K562 (cell line): Measurements from ENCODE around the gene CCDC88A. TPM values are rescaled to one million over a fixed set of nuclear protein-coding genes. Genes with fewer than 3 reads are reported as not detected.

ENCODE experiments used
- BHLHE40 ChIP-seq: IDR thresholded peaks from 2 replicates; pipeline ENCODE4 v1.6.1; 2011; ENCODE audit warnings: low read length, improper control_type of control experiment
- CC2D1A ChIP-seq: fragments of 450-650 bp; IDR thresholded peaks from 2 replicates; pipeline ENCODE4 v1.6.1; 2017; ENCODE audit warnings: mild to moderate bottlenecking
- CTCF ChIP-seq, 3 experiments: IDR thresholded peaks in 2 of 3; conservative IDR thresholded peaks in 1 of 3; 2 replicates each; pipeline ENCODE4 v1.5.1; 2011 to 2012; ENCODE audit warnings: low read length in 3 of 3, mild to moderate bottlenecking in 3 of 3, control low read depth in 2 of 3, improper control_type of control experiment in 1 of 3, inconsistent platforms in 1 of 3, low read depth in 1 of 3, mixed read lengths in 1 of 3, moderate library complexity in 1 of 3; ENCODE audit not compliant: insufficient read depth in 2 of 3
- ELF1 ChIP-seq: fragments of 200-800 bp; sonication (Bioruptor generic); IDR thresholded peaks from 2 replicates; pipeline ENCODE4 v1.6.1; 2016; ENCODE audit warnings: missing genetic modification characterization, missing compliant biosample characterization
- HLTF ChIP-seq: fragments of 450-650 bp; IDR thresholded peaks from 2 replicates; pipeline ENCODE4 v1.6.1; 2016
- MBD2 ChIP-seq: sonication (generic); IDR thresholded peaks from 2 replicates; pipeline ENCODE4 v1.6.1; 2016; ENCODE audit warnings: low read depth, borderline replicate concordance
- NCOA4 ChIP-seq: fragments of 450-650 bp; IDR thresholded peaks from 2 replicates; pipeline ENCODE4 v1.6.1; 2018; ENCODE audit warnings: mild to moderate bottlenecking; ENCODE audit not compliant: partially characterized antibody
- PML ChIP-seq: IDR thresholded peaks from 2 replicates; pipeline ENCODE4 v1.6.1; 2012; ENCODE audit warnings: low read length, inconsistent platforms
- PREB ChIP-seq: sonication (generic); formaldehyde crosslinking; IDR thresholded peaks from 2 replicates; pipeline ENCODE4 v1.8.1; 2023; ENCODE audit warnings: mild to moderate bottlenecking, missing genetic modification reagents
- RBBP5 ChIP-seq: fragments of 200-600 bp; sonication (generic); IDR thresholded peaks from 2 replicates; pipeline ENCODE4 v1.6.1; 2012; ENCODE audit warnings: borderline replicate concordance, mild to moderate bottlenecking, low read length, control low read depth, inconsistent platforms; ENCODE audit not compliant: insufficient read depth, poor library complexity, severe bottlenecking
- TAF9B ChIP-seq: fragments of 450-650 bp; IDR thresholded peaks from 2 replicates; pipeline ENCODE4 v1.6.1; 2018; ENCODE audit warnings: mild to moderate bottlenecking; ENCODE audit not compliant: partially characterized antibody
- TBL1XR1 ChIP-seq, 2 experiments: IDR thresholded peaks; 2 replicates each; pipeline ENCODE4 v1.6.1; 2012; ENCODE audit warnings: improper control_type of control experiment in 2 of 2, low read length in 2 of 2, mild to moderate bottlenecking in 1 of 2
- THAP12 ChIP-seq: fragments of 250-450 bp; sonication (Bioruptor Pico); IDR thresholded peaks from 2 replicates; pipeline ENCODE4 v1.9.0; 2021; ENCODE audit warnings: mild to moderate bottlenecking, inconsistent platforms
- VEZF1 ChIP-seq: fragments of 200-800 bp; sonication (Bioruptor generic); IDR thresholded peaks from 2 replicates; pipeline ENCODE4 v1.6.1; 2017; ENCODE audit warnings: missing genetic modification characterization, missing compliant biosample characterization
- ZBED1 ChIP-seq: IDR thresholded peaks from 2 replicates; pipeline ENCODE4 v1.6.1; 2014
- ZNF282 ChIP-seq: sonication (generic); formaldehyde crosslinking; IDR thresholded peaks from 2 replicates; pipeline ENCODE4 v1.8.1; 2023; ENCODE audit warnings: missing genetic modification reagents
- ZNF778 ChIP-seq: fragments of 450-650 bp; formaldehyde crosslinking; IDR thresholded peaks from 2 replicates; pipeline ENCODE4 v1.4.0; 2020; ENCODE audit warnings: mild to moderate bottlenecking, moderate library complexity
- polyA plus RNA-seq, 8 experiments: library from polyadenylated mRNA; depleted of rRNA in 4 of 8; stranded (reverse) in 5 of 8; unstranded in 3 of 8; fragments of >200 nt; fragmentation: Nextera tagmentation in 2 of 8; fragmentation: Illumina TruSeq in 1 of 8; extraction: Ambion mirVana in 2 of 8; extraction: Trizol in 1 of 8; gene quantifications; 2 replicates each; pipeline versions ENCODE4 v1.2.1 to v1.2.3, GENCODE V29; 2011 to 2014; ENCODE audit warnings: inconsistent platforms in 1 of 8, missing spikeins in 1 of 8
- total RNA-seq, 7 experiments: library from RNA; depleted of rRNA in 6 of 7; stranded (reverse); fragments of >200 nt in 6 of 7; fragmentation: Illumina TruSeq in 2 of 7; extraction: Trizol in 2 of 7; gene quantifications; 2 replicates each; pipeline versions ENCODE4 v1.2.1 to v1.2.3, GENCODE V29; 2011 to 2021; ENCODE audit warnings: low replicate concordance in 1 of 7
- TF ChIP-seq, protein P1 (sequence below): sonication (generic); formaldehyde crosslinking; IDR thresholded peaks from 2 replicates; pipeline ENCODE4 v1.4.0; 2020; ENCODE audit warnings: mild to moderate bottlenecking, missing genetic modification reagents
- TF ChIP-seq, protein P2 (sequence below): fragments of 250-450 bp; sonication (Bioruptor Pico); IDR thresholded peaks from 2 replicates; pipeline ENCODE4 v1.8.0; 2021; ENCODE audit warnings: moderate library complexity, mild to moderate bottlenecking, inconsistent platforms

The CCDC88A gene
- total and polyA plus RNA-seq, 9 of the 15 experiments (the other 6 are each of a cell fraction or from before 2014, with no cell fraction given): 29.3 to 102 (median 55.6) TPM

DNA sequence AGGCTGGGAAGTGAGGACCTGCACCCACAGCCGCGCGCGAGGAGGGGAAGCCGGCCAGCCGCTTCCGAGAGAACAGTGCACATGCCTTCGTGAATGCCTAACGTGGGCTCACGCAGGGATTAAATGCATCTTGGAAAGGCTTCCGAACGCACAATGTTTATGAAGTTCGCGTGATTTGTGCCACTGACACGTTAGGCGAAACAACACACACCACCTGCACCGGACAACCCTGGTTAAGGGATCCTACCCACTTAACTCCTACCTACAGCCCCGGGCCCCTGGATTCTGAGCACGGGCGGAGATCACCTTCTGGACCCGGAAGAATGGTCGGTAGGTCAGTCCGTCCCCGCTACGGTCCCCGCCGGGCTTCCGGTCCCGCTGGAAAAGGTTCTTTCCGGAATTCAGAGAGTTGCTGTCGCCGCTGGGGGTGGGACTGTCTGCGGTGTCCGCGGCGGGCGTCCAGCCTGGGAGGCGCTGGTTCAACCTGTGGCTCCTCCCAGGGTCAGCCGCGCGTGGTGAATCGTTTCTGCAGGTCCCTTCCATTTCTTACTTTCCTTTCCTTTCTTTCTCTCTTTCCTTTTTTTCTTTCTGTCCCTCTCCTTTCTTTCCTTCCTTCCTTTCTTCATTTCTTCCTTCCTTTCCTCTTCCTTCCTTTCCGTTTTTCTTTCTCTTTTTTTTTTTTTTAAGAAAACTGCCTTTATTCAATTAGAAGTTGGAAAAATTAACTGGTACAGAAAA lies 150.6 kb downstream of the CCDC88A start, which contains the start of gene MTIF2 (continued):
- peak; percentile 92 for TF ChIP-seq HLTF
- peak; percentile 68 for TF ChIP-seq THAP12 (CRISPR knock-in tag)
- TF ChIP-seq CTCF (IDR thresholded peaks at IDR 0.05 in 2 of 3, conservative IDR thresholded peaks at IDR 0.05 in 1 of 3; ENCODE audit: insufficient read depth in 2 of 3, low read depth in 1 of 3, low read length in 3 of 3): peak; percentile 24 to 50 (median 36); a peak in 4 of 6 replicates
- no peak for TF ChIP-seq NCOA4
- no peak for TF ChIP-seq ZNF282 (CRISPR knock-in tag)
- TF ChIP-seq ZNF778 (CRISPR knock-in tag): no peak
- peak; percentile 74 for TF ChIP-seq BHLHE40
- peak; percentile 99 for TF ChIP-seq ELF1
- peak; percentile 87 for TF ChIP-seq MBD2
- peak; percentile 77 to 82; a peak in 3 of 4 replicates for TF ChIP-seq TBL1XR1 (IDR thresholded peaks at IDR 0.05; ENCODE audit: low read length in 2 of 2)
- TF ChIP-seq PML: peak; percentile 82
- TF ChIP-seq RBBP5: peak; percentile 97
- TF ChIP-seq, protein P1, sequence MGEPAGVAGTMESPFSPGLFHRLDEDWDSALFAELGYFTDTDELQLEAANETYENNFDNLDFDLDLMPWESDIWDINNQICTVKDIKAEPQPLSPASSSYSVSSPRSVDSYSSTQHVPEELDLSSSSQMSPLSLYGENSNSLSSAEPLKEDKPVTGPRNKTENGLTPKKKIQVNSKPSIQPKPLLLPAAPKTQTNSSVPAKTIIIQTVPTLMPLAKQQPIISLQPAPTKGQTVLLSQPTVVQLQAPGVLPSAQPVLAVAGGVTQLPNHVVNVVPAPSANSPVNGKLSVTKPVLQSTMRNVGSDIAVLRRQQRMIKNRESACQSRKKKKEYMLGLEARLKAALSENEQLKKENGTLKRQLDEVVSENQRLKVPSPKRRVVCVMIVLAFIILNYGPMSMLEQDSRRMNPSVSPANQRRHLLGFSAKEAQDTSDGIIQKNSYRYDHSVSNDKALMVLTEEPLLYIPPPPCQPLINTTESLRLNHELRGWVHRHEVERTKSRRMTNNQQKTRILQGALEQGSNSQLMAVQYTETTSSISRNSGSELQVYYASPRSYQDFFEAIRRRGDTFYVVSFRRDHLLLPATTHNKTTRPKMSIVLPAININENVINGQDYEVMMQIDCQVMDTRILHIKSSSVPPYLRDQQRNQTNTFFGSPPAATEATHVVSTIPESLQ (CRISPR knock-in tag): no peak
- TF ChIP-seq VEZF1 (CRISPR knock-in tag): peak; percentile 60
- peak; percentile 77 for TF ChIP-seq CC2D1A
- peak; percentile 89 for TF ChIP-seq TAF9B
- TF ChIP-seq PREB (CRISPR knock-in tag): no peak
- TF ChIP-seq, protein P2, sequence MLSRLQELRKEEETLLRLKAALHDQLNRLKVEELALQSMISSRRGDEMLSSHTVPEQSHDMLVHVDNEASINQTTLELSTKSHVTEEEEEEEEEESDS (CRISPR knock-in tag): no peak
- peak; percentile 89 for TF ChIP-seq ZBED1
